ENCODE measurements around the gene AFTPH.

AFTPH gene

GRCh38 chr2:64634345-64635267, 110.5 kb downstream of the AFTPH start:
- DNase-seq (ENCODE audit: low spot score): no peak

GRCh38 chr2:64635976-64636911, 112.1 kb downstream of the AFTPH start:
- no peaks in the 10 kb centered on the region for H3K27me3 ChIP-seq (ENCODE audit: insufficient read depth, poor library complexity, severe bottlenecking)
- no peak overlapping the region for H3K4me3 ChIP-seq (ENCODE audit: severe bottlenecking)
- DNase-seq (ENCODE audit: low spot score) (no peak), ATAC-seq (ENCODE audit: low read depth) (no peak)
- H3K36me3 ChIP-seq (ENCODE audit: low read depth): peaks cover 37% of the 10 kb centered on the region
- no peaks in the 10 kb centered on the region for H3K9me3 ChIP-seq (ENCODE audit: severe bottlenecking)
- H3K27ac ChIP-seq (ENCODE audit: poor library complexity, severe bottlenecking): no peak overlapping the region
- no peak for TF ChIP-seq CTCF (IDR thresholded peaks at IDR 0.05; ENCODE audit: poor library complexity, severe bottlenecking)
- peaks cover 39% of the 10 kb centered on the region for H3K4me1 ChIP-seq (ENCODE audit: insufficient read depth, poor library complexity, severe bottlenecking)

More at GRCh38 chr2:64634345-64635267, 110.5 kb downstream of the AFTPH start:
- no peak for ATAC-seq (ENCODE audit: low read depth)
- no peak for TF ChIP-seq CTCF (IDR thresholded peaks at IDR 0.05; ENCODE audit: poor library complexity, severe bottlenecking)
- H3K4me3 ChIP-seq (ENCODE audit: severe bottlenecking): no peak overlapping the region
- no peaks in the 10 kb centered on the region for H3K9me3 ChIP-seq (ENCODE audit: severe bottlenecking)
- H3K4me1 ChIP-seq (ENCODE audit: insufficient read depth, poor library complexity, severe bottlenecking): peaks cover 26% of the 10 kb centered on the region
- H3K36me3 ChIP-seq (ENCODE audit: low read depth): peaks cover 37% of the 10 kb centered on the region
- H3K27me3 ChIP-seq (ENCODE audit: insufficient read depth, poor library complexity, severe bottlenecking): no peaks in the 10 kb centered on the region
- H3K27ac ChIP-seq (ENCODE audit: poor library complexity, severe bottlenecking): no peak overlapping the region

GRCh38 chr2:64637000-64637635, 113.0 kb downstream of the AFTPH start:
- no peak for TF ChIP-seq CTCF (IDR thresholded peaks at IDR 0.05; ENCODE audit: poor library complexity, severe bottlenecking)
- no peaks in the 10 kb centered on the region for H3K27me3 ChIP-seq (ENCODE audit: insufficient read depth, poor library complexity, severe bottlenecking)
- ATAC-seq (ENCODE audit: low read depth): no peak
- DNase-seq (ENCODE audit: low spot score): no peak
- H3K27ac ChIP-seq (ENCODE audit: poor library complexity, severe bottlenecking): peak overlapping the region; percentile 58
- no peak overlapping the region for H3K4me3 ChIP-seq (ENCODE audit: severe bottlenecking)
- peaks cover 37% of the 10 kb centered on the region for H3K36me3 ChIP-seq (ENCODE audit: low read depth)
- peaks cover 39% of the 10 kb centered on the region for H3K4me1 ChIP-seq (ENCODE audit: insufficient read depth, poor library complexity, severe bottlenecking)
- H3K9me3 ChIP-seq (ENCODE audit: severe bottlenecking): no peaks in the 10 kb centered on the region

- peaks cover 44% of the 10 kb centered on the region for H3K4me1 ChIP-seq (ENCODE audit: insufficient read depth, poor library complexity, severe bottlenecking)
- peaks cover 34% of the 10 kb centered on the region for H3K36me3 ChIP-seq (ENCODE audit: low read depth)
- ATAC-seq (ENCODE audit: low read depth) (no peak; the same call in 2 of the 3 replicates), DNase-seq (ENCODE audit: low spot score) (no peak)
- no peaks in the 10 kb centered on the region for H3K27me3 ChIP-seq (ENCODE audit: insufficient read depth, poor library complexity, severe bottlenecking)
- TF ChIP-seq CTCF (IDR thresholded peaks at IDR 0.05; ENCODE audit: poor library complexity, severe bottlenecking): no peak
- H3K27ac ChIP-seq (ENCODE audit: poor library complexity, severe bottlenecking): peak overlapping the region; percentile 58
- no peaks in the 10 kb centered on the region for H3K9me3 ChIP-seq (ENCODE audit: severe bottlenecking)
- no peak overlapping the region for H3K4me3 ChIP-seq (ENCODE audit: severe bottlenecking)
Measured at GRCh38 chr2:64637931-64638330, 113.8 kb downstream of the AFTPH start.

Data from RWPE2 (cell line).